GM12891 (cell line): ENCODE data around the gene NRSN2.

Experiments used
- PAX5 ChIP-seq: IDR thresholded peaks from 2 replicates; pipeline ENCODE4 v1.6.1; 2011; ENCODE audit warnings: low read length, moderate library complexity, mild to moderate bottlenecking; ENCODE audit not compliant: insufficient read depth, severe bottlenecking
- POLR2A ChIP-seq: IDR thresholded peaks from 2 replicates; pipeline ENCODE4 v1.6.1; 2011; ENCODE audit warnings: low read depth, low read length, control low read depth
- POLR2AphosphoS5 ChIP-seq: IDR thresholded peaks from 2 replicates; pipeline ENCODE4 v1.6.1; 2011; ENCODE audit warnings: low read depth, low read length, control low read depth
- POU2F2 ChIP-seq: IDR thresholded peaks from 2 replicates; pipeline ENCODE4 v1.6.1; 2011; ENCODE audit warnings: low read depth, mild to moderate bottlenecking, control low read depth, low read length, moderate library complexity
- SPI1 ChIP-seq: IDR thresholded peaks from 2 replicates; pipeline ENCODE4 v1.6.1; 2011; ENCODE audit warnings: low read depth, low read length, control low read depth
- TAF1 ChIP-seq: IDR thresholded peaks from 2 replicates; pipeline ENCODE4 v1.6.1; 2011; ENCODE audit warnings: low read depth, low read length, control low read depth

DNA sequence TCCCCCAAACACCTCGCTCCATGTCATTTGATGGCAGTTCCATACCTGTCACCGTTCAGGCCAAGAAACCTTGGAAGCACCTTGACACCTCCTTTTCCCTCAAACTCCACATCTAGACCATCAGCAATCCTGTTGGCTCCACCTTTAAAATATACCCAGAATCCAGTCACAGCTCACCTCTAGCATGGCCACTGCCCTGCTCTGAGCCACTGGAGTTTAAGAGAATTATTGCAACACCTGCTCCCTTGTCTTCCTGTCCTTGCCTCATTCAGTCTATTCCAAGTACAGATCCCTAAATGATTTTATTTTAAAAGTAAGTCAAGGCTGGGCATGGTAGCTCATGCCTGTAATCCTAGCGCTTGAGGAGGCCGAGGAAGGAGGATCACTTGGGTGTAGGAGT lies 22.0 kb downstream of the NRSN2 start:
- TF ChIP-seq POLR2AphosphoS5 (no peak), POLR2A (no peak), TAF1 (no peak), PAX5 (no peak), SPI1 (no peak), POU2F2 (no peak)
